GM23248 (cell line): Measurements from ENCODE around the gene BCKDHB. TPM values are rescaled to one million over a fixed set of nuclear protein-coding genes. Genes with fewer than 3 reads are reported as not detected.

Source experiments
- DNase-seq: peaks from one replicate; pipeline ENCODE4 v3.0.0-alpha.2; 2015
- H2AFZ ChIP-seq: fragments of 200-600 bp; sonication (generic); 2 replicates; pipeline ENCODE4 v1.6.1; 2016; ENCODE audit warnings: antibody characterized with exemption
- H3F3A ChIP-seq: fragments of 200-600 bp; sonication (generic); 2 replicates; pipeline ENCODE4 v1.6.1; 2016; ENCODE audit warnings: mild to moderate bottlenecking, antibody characterized with exemption, mixed run types; ENCODE audit not compliant: insufficient read depth
- H3K27ac ChIP-seq: fragments of 200-600 bp; sonication (generic); 2 replicates; pipeline ENCODE4 v1.5.1; 2016; ENCODE audit warnings: mild to moderate bottlenecking
- H3K27me3 ChIP-seq: fragments of 200-600 bp; sonication (generic); replicated peaks from 2 replicates; pipeline ENCODE4 v1.6.1; 2016; ENCODE audit warnings: mild to moderate bottlenecking; ENCODE audit not compliant: insufficient read depth
- H3K36me3 ChIP-seq: fragments of 200-600 bp; sonication (generic); 2 replicates; pipeline ENCODE4 v1.6.1; 2016; ENCODE audit warnings: low read depth, mild to moderate bottlenecking
- H3K4me1 ChIP-seq: fragments of 200-600 bp; sonication (generic); 2 replicates; pipeline ENCODE4 v1.6.1; 2016; ENCODE audit warnings: mild to moderate bottlenecking; ENCODE audit not compliant: insufficient read depth
- H3K4me2 ChIP-seq: fragments of 200-600 bp; sonication (generic); one replicate; pipeline ENCODE4 v1.6.1; 2016; ENCODE audit warnings: mild to moderate bottlenecking; ENCODE audit not compliant: unreplicated experiment
- H3K4me3 ChIP-seq: fragments of 200-600 bp; sonication (generic); 2 replicates; pipeline ENCODE4 v1.5.1; 2016; ENCODE audit warnings: mild to moderate bottlenecking
- H3K79me2 ChIP-seq: fragments of 200-600 bp; sonication (generic); 2 replicates; pipeline ENCODE4 v1.6.1; 2016; ENCODE audit warnings: mild to moderate bottlenecking; ENCODE audit not compliant: insufficient read depth
- H3K9ac ChIP-seq: fragments of 200-600 bp; sonication (generic); 2 replicates; pipeline ENCODE4 v1.6.1; 2016; ENCODE audit warnings: mild to moderate bottlenecking
- H3K9me2 ChIP-seq: fragments of 200-600 bp; sonication (generic); 2 replicates; pipeline ENCODE4 v1.6.1; 2016; ENCODE audit warnings: mixed run types, mild to moderate bottlenecking, moderate library complexity; ENCODE audit not compliant: insufficient read depth
- H3K9me3 ChIP-seq: fragments of 200-600 bp; sonication (generic); one replicate; pipeline ENCODE4 v1.6.1; 2017; ENCODE audit warnings: low read depth
- H4K20me1 ChIP-seq: fragments of 200-600 bp; sonication (generic); 2 replicates; pipeline ENCODE4 v1.6.0; 2016; ENCODE audit not compliant: insufficient read depth
- EZH2 ChIP-seq: fragments of 200-600 bp; sonication (generic); IDR thresholded peaks from 2 replicates; pipeline ENCODE4 v1.6.1; 2018; ENCODE audit warnings: antibody characterized with exemption, mild to moderate bottlenecking; ENCODE audit not compliant: insufficient read depth, poor library complexity, severe bottlenecking
- EZH2phosphoT487 ChIP-seq: fragments of 200-600 bp; sonication (generic); IDR thresholded peaks from 2 replicates; pipeline ENCODE4 v1.6.1; 2018; ENCODE audit warnings: antibody characterized with exemption, moderate library complexity, mild to moderate bottlenecking, low read depth; ENCODE audit not compliant: insufficient read depth
- WGBS, 2 experiments: methylation state at CpG; one replicate each; pipeline ENCODE4 v1.1.6; 2015 to 2017; ENCODE audit warnings: low lambda C conversion rate in 2 of 2, low coverage in 1 of 2; ENCODE audit errors: missing lambda C conversion rate in 2 of 2; 5-methylcytosine and 5-hydroxymethylcytosine counted together
- in situ Hi-C: fragments of 300-500 bp; cut with MboI; formaldehyde crosslinking; loops from 2 replicates; pipeline ENCODE4 v1.15.0; 2020
- polyA plus RNA-seq: library from polyadenylated mRNA; unstranded; fragments of >200 nt; fragmentation: Nextera tagmentation; extraction: Ambion mirVana; gene quantifications from 2 replicates; pipeline ENCODE4 v1.2.1, GENCODE V29; 2016
- total RNA-seq: library from RNA; depleted of rRNA; stranded (reverse); fragments of >200 nt; shearing (Covaris generic); gene quantifications from 2 replicates; pipeline ENCODE4 v1.2.3, GENCODE V29; 2014

The BCKDHB gene
- total and polyA plus RNA-seq, 2 experiments from 2014 or later, result 18.4 to 33.8 TPM

DNA sequence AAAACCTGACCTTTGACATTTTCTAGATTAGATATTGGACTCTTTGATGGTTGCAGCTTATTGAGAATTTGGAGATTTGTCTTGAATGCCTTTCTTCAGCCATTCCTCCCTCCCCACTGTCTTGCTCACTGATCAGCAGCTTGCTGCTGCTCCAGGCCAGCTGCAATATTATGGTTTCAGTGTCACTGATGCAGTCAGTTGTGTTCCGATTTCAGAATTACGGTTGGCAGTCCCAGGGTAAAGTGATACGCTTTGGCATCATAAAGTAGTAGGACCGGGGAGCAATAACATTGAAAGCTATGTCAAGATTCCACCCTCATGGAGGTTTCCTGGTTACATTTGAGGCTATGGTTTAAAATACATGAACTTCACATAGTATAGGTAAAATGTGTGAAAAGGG lies 152.6 kb downstream of the BCKDHB start:
- TF ChIP-seq EZH2, result no peak
- TF ChIP-seq EZH2phosphoT487, result no peak
- Histone ChIP-seq H3K4me3 (no peak overlapping the region), H3K36me3 (no peaks in the 10 kb centered on the region), H3K79me2 (no peaks in the 10 kb centered on the region), H3K9me3 (no peaks in the 10 kb centered on the region), H2AFZ (no peak overlapping the region), H3K9me2 (no peaks in the 10 kb centered on the region), H3F3A (no peaks in the 10 kb centered on the region), H3K27ac (no peak overlapping the region), H4K20me1 (no peaks in the 10 kb centered on the region), H3K4me1 (no peaks in the 10 kb centered on the region), H3K9ac (no peak overlapping the region), H3K4me2 (no peak overlapping the region), H3K27me3 (no peaks in the 10 kb centered on the region)
- WGBS, 2 experiments, result 98 to 100% methylated on average over 4 of the region's 4 CpGs
- in situ Hi-C loops, result no loop called here
- DNase-seq, result no peak

DNA sequence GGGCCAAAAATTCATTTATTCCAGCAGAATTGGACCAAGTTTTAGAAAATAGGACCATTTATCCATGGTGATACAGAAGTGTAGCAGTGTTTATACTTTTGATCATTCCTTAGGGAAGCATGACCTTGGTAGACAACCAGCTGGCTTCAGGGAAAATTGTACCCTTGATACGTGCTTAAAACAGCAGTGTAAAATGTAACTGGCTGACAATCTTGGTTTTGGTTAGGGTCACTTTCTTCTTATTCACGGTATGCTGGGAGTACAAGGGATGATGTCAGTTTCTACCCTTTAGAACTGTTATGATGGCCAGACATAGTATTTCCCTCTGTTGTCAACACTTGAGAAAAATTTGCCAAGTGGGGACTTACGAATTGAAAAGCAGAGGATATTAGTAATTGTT lies 157.1 kb downstream of the BCKDHB start:
- Histone ChIP-seq H3K9me2 (no peaks in the 10 kb centered on the region), H3K9ac (no peak overlapping the region), H3K4me2 (no peak overlapping the region), H2AFZ (no peak overlapping the region), H3K4me1 (no peaks in the 10 kb centered on the region), H3K4me3 (no peak overlapping the region), H3K27ac (no peak overlapping the region), H3F3A (no peaks in the 10 kb centered on the region), H3K79me2 (no peaks in the 10 kb centered on the region), H3K27me3 (no peaks in the 10 kb centered on the region), H3K36me3 (no peaks in the 10 kb centered on the region), H4K20me1 (no peaks in the 10 kb centered on the region), H3K9me3 (no peaks in the 10 kb centered on the region)
- in situ Hi-C loops, result no loop called here
- TF ChIP-seq EZH2 (no peak), EZH2phosphoT487 (no peak)
- WGBS, 2 experiments, result 41 to 50% methylated on average over 3 of the region's 3 CpGs
- DNase-seq, result no peak

DNA sequence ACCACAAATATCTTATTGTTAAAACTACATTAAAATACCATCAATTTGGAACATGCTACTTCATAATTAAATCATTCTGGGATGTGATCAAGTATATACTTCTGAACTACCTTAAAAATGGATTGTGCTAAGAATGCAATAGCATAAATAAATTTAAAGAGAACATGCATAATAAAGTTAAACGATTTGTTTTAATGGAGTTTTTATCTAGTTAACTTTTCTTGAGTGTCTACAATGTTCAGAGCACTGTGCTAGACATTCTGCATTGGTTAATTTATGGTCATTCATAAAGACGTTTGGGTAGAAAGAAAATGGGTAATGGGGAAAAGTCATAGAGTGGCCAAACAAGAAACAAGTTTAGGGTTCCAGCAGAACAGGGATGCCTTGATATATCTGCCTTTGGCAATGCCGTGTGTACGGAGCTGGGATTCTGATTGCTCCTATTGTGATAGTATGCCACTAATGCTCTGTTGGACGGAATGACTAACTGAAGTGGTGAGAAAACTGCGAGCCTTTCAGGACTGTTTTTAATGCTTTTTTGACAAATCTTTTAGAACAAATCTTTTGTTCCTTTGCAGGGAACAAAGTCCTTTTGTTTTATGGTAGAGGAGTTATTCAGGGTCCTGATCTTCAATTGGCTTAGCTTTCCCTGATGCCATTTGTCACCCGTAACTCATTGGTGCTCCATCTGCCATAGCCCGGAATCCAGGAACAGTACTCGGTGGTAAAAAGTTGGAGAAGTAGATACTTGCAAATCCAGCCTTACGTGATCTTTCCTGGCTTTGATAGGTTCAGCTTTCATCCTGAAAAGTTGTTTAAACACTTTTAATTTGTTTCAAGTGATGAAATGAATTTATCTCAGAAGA lies 162.6 kb downstream of the BCKDHB start:
- Histone ChIP-seq H3K27ac (no peak overlapping the region), H3K79me2 (no peaks in the 10 kb centered on the region), H3K9me3 (no peaks in the 10 kb centered on the region), H3K9me2 (no peaks in the 10 kb centered on the region), H2AFZ (peak overlapping the region; percentile 77), H4K20me1 (no peaks in the 10 kb centered on the region), H3K4me1 (no peaks in the 10 kb centered on the region), H3K36me3 (no peaks in the 10 kb centered on the region), H3K27me3 (no peaks in the 10 kb centered on the region), H3K9ac (no peak overlapping the region), H3F3A (no peaks in the 10 kb centered on the region), H3K4me3 (peak overlapping the region; percentile 44; the same call in 1 of the 2 replicates), H3K4me2 (peak overlapping the region; percentile 50)
- 27% methylated on average over 10 of the region's 10 CpGs for WGBS, 2 experiments
- peak; percentile 47 for DNase-seq
- in situ Hi-C loops, result no loop called here
- TF ChIP-seq EZH2phosphoT487 (no peak), EZH2 (no peak)

DNA sequence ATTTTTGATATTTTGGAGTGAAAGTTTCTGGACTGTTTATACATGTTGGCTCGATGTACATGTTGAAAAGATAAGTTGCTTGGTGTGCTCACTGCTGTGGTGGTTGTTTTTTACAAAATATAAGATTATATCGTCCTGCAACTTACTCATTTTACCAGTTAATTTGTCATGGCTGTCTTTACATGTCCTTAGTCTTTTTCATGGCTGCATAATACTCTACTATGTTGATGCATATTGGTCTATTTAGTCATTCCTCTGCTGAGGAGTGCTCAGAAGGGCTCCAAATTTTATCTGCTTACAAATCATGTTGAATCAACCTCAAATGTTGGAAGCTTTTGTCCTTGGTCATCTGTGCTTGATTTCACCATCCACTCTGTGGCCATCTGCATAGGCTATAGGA lies 164.6 kb downstream of the BCKDHB start:
- Histone ChIP-seq H3K9me2 (no peaks in the 10 kb centered on the region), H3K4me1 (no peaks in the 10 kb centered on the region), H3F3A (no peaks in the 10 kb centered on the region), H3K4me3 (no peak overlapping the region), H3K4me2 (no peak overlapping the region), H3K9me3 (no peaks in the 10 kb centered on the region), H3K9ac (no peak overlapping the region), H3K36me3 (no peaks in the 10 kb centered on the region), H3K27ac (no peak overlapping the region), H2AFZ (no peak overlapping the region), H4K20me1 (no peaks in the 10 kb centered on the region), H3K79me2 (no peaks in the 10 kb centered on the region), H3K27me3 (no peaks in the 10 kb centered on the region)
- WGBS, 2 experiments, result 64 to 71% methylated on average over 2 of the region's 2 CpGs
- in situ Hi-C loops, result no loop called here
- DNase-seq, result no peak
- no peak for TF ChIP-seq EZH2phosphoT487
